ENCODE data around the gene ATP10B.

The ATP10B gene

GRCh38 chr5:160805376-160805775 is 46.6 kb downstream of the ATP10B start:
- DNase-seq, result no peak

DNA sequence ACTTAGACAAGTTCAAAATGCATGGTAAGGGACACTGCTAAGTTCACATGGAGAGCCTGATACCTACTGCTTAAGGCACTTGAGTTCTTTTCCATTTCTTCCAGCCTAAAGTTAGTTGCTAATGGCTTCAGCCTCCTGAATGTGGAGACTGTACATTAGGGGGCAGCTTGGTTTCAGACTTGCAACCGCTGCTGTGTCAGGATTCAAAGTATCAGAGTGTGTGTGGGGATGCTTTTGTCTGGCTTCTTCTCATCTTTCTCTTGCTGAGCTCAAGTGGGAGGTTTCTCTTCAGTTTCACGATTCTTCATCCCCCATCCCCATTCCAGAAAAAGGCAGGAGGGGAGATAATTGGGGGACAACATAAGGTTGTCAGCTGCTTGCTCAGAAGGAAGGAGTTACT is 49.4 kb downstream of the ATP10B start:
- no peak for DNase-seq

DNA sequence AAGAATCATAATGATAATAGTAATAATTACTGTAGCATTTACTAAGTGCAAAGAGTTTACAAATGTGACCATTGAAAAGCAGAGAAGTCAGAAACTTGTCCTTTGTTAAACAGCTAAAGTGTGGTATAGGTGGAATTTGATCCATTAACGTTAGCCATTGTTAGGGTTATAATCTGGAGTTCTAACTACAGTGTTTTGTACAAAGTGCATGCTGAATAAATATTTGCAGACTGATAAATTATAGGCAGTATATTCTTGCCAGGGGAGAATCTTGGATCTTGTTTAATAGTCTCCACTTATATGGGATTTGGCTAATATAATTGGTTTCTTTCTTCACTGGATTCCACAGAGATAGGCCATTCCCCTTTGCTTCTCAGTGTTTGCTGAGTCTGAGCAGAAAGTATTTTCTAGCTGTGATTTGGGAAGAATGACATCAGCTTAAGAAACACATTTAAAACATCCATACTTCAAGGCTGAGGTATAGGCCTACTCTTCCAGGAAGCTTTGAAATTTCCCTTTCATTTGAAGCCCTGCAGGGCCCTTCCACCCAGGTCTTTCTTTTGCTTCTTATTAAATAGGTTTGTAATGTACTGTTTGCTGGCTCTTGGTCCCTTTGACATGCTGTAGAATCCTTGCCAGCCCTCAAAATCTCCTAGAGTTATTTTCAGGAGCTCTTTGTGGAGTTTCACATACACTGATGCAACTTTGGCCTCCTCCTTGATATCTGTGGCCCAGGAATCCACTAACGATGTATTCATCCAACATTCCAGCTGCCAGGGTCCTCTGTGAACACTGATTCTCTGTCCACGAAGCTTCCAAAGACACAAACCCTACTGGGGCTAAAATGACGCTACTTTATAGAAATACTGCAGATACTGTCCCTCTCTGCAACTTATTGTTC is 51.4 kb downstream of the ATP10B start:
- no peak for DNase-seq

GRCh38 chr5:160799184-160799583 is 52.8 kb downstream of the ATP10B start:
- no peak for DNase-seq

DNA sequence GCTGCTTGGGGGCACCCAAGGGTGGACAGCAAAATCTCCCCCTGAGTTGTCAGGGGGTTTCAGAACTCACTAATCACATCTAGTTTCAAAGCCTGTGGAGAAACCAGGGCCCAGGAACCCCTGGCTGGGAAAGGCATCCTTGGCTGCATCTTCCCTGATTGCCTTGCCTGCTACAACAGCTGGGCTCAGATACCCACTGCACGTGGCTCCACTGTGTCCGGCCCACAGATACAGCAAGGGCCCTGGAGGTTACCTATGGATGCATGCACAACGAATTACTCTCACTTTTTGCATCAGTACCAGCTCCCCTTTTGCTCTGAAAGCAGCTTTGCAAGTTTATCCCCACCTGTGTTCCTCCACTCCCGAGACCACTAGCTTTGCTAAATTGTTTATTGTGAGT is 55.0 kb downstream of the ATP10B start:
- no peak for DNase-seq

- no peak for DNase-seq
Measured at GRCh38 chr5:160793530-160793899, 58.5 kb downstream of the ATP10B start.

DNA sequence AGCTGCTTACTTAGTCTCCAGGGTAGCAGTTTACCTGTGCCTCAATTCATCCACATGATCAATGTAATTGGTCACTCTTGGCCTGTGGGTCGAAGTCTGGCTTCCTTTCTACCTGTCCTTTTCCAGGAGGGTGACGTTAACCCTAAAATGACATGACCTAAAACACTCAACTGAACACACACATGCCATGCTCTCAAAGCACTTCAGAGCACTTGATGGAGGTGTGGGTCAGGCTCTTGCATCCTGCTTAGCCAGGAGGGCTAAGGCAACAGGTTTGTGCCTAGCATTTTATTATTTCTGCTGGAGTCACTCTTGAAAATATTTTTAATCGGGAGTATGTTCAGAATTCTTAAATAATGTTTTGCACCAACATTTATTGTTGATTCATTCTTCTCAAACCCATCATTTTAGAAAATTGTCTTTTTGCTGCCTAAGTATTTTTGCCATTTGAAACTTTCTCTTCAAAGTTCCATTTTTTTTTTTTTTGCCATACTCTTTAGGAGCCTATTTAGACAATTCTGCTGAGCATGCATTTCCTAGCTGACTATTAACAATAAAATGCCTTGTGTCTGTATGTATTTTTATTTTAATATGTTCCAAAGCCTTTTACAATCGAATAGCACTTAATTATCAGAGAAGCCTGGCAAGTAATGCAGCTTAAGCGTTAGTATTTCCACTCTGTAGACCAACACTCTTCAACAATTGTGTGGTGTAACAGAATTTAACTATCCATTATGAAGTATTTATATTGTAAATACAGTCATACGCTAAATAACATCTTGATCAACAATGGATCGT is 59.1 kb downstream of the ATP10B start:
- no peak for DNase-seq

GRCh38 chr5:160792281-160792680 is 59.7 kb downstream of the ATP10B start:
- no peak for DNase-seq

GRCh38 chr5:160789219-160789859 is 62.7 kb downstream of the ATP10B start:
- no peak for DNase-seq

DNA sequence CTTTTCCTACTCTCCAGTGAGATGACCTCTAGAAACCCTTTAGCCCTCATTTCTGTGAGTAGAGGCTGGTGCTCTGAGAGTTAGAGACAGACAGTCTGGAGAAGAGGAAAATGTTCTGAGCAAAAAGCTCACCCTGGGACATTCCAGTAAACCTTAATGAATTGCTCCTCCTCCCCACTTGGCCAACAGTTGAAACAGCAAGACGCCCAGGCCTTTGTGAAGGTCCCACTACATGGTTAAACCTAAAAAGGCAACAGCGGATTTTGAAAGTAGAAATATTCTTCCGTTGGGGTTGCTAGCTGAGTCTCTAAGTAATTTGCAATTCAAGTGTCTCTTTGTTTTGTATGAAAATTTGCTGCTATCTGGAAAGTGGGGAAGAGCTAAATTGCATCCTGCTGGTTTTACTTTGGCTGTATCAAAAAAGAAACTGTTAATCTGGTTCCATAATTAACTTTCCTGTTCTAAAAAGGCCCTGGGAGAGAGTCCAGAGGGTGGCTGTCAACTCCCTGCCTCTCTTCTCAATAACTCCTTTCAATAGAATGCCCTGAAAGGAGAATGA is 63.8 kb downstream of the ATP10B start:
- DNase-seq, result no peak

- no peak for DNase-seq
Measured at GRCh38 chr5:160787240-160787639, 64.8 kb downstream of the ATP10B start.

GRCh38 chr5:160774666-160775315 is 77.2 kb downstream of the ATP10B start:
- no peak for DNase-seq

- DNase-seq, result no peak
Measured at GRCh38 chr5:160773646-160774410, 78.2 kb downstream of the ATP10B start.

GRCh38 chr5:160772854-160773253 is 79.2 kb downstream of the ATP10B start:
- no peak for DNase-seq

DNA sequence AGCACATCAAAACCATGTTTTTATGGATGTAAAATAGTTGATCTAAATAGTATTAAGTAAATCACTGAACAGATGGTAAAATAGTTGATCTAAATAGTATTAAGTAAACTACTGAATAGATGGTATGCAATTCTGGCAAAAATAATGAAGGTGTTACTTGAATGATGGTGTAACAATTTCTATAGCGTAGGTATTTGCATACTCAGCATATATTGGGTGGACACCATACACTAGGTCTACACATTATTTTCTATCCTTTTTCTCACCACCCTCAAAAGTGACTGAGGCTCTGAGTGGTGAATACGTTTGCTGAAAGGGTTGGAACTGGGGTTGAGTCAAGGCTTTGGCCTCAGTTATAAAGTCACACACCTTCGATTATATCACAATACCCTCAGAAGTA is 81.3 kb downstream of the ATP10B start:
- DNase-seq, result no peak

DNA sequence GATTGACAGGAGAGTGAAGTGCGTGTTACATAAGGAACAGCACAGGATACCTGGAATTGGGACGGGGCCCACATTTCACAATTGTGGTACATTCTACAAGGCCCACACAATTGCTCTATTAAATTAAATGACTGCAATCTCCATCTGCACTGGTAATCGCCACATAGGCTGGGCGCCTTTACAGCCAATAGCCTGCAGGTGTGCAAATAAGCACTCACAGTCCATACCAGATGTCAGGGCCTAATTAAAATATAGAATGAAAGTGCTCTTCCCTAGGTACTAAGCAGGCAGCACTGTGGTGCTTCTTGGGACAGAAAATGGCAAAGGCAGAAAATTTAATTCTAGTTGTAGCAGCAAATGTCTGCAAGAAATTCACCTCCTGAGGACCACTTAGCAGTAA is 82.7 kb downstream of the ATP10B start:
- no peak for DNase-seq

- no peak for DNase-seq
Measured at GRCh38 chr5:160767062-160767461, 84.9 kb downstream of the ATP10B start.

DNA sequence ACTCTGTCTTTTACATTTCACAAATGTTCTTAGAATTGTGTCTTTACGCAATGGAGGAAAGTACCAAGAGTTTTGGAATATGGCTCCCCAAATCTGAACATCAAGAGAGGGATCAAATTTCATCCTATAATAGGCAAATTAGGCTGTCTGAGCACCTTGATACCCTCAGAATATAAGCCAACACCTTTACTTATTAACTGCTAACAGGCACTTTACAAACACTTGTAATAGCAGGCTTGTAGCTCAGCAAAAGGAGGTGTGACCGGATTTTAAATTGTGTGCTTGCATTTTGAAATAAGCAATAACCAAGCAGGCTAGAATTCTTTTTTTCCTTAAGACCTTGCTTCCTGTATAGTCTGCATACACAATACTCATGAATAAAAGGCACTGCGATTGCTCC is 92.0 kb downstream of the ATP10B start:
- no peak for DNase-seq

DNA sequence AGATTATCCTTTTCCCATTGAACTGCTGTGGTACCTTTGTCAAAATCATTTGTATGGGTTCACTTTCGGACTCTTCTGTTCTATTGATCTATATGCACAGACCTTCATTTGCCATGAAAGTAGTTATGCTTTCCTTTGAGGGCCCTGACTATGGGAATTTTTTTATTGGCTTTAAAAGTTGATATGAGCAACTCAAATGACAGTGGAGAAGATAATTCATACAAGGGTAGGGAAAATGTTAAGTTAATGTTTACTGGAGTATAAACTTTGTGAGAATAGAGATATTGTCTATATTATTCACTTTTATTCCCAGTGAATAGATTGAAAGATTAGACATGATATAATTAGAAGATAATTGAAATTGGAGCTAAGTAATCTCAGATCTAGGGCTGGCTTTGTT is 94.8 kb downstream of the ATP10B start:
- no peak for DNase-seq

- DNase-seq, result no peak
Measured at GRCh38 chr5:160750938-160751657, 100.9 kb downstream of the ATP10B start.

DNA sequence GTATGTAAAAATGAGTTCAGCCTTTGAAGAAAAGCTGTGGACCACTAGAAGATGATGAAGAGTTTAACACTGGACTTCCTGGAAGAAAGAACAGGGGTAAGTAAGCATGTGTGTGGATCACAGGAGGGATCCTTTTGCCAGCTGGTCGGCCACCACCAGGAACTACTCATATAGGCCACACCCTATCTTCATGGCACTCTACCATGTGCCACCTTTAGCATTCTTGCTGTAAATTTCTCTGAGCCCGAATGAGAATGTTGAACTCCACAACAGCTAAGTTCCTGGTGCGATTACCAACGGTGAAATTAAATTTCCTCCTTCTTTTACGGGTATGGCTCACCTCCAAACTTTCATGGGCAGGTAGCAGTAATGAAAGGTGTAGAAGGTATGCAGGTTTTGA is 102.3 kb downstream of the ATP10B start:
- no peak for DNase-seq
